ENCODE measurements around the gene GCNT3.

DNA sequence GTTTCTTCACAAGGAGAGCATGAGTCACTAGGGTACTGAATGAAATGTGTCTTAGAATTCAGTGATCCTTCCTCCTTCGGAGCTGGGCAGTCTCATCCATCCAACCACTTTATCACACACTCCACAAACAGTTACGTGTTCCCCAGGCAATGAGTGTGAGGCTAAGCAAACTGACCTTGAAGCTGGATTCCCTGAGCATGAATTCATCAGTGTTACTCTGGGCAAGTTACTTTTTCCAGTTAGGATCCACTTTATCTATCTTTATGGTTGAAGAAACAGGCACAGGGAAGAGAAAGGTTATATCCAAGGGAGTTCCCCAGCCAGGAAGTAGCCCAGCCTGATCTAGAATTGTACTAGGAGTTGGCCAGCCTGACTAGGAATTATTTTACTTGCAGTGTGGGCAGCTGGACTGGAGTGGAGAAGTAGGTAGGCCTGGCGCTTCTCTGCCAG is 17.1 kb upstream of the GCNT3 start:
- TF ChIP-seq CTCF (IDR thresholded peaks at IDR 0.05; ENCODE audit: low read depth, low read length, poor library complexity, severe bottlenecking) (no peak), EZH2phosphoT487 (IDR thresholded peaks at IDR 0.05; ENCODE audit: borderline replicate concordance, low read length) (no peak)
